HG02852 (cell line): Measurements from ENCODE around the gene DCANP1.
A peak's percentile ranks its signal among the peaks of the same experiment; 100 is the strongest.

Source experiments
- ATAC-seq: cut with Tn5 transposase; IDR thresholded peaks from one replicate; pipeline ENCODE4 v1.9.1; 2021; ENCODE audit warnings: mild to moderate bottlenecking, moderate library complexity; ENCODE audit not compliant: unreplicated experiment

Gene DCANP1

DNA sequence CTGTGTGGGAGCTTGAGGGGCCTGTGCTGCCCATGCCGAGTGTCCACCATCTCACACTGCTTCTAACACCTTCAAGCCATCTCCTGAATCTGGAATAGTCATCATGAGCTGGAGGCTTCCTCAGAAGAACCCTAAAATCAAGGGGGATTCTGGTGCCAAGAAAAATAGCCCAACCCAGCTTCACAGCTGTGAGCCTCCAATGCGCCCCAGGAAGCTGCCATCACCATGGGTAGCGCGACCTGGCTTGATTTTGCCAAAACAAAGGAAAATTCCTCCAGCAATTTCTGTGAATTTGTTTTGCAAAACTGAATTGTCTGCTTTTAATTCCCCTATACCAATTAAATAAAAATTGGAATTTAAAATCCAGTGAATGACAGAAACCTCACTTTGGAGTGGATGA is 11.2 kb upstream of the DCANP1 start:
- no peak for ATAC-seq

DNA sequence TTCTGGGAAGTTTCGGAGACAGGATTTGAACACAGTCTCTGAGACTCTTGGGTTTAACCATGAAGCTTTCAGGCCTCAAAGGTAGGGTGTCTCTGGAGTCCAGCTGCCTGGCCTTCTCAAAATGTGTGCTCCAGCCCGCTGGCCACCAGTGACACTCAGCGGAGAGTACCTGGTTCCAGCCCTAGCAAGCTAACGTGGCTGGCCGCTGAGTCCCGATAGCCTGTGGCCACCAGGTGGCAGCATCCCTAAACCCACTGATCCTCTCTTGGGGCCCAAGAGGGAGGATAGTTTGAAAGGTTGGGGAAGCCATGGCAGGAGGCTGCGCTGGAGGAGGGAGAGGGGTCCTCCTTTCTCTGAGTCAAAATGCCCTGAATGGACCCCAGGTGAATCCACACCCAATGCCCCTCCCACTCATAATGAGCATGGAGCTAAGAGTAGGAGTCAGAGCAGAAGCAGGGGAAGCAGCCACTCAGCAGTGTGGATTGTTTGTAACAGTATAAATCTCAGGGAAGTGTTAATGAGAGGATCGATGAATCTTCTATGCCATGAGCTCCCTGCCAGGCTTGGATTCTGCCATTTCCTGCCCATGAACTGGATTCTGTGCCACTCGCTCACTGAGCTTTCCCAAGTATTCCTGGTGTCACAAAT is 10.4 kb upstream of the DCANP1 start:
- ATAC-seq: peak; percentile 39

GRCh38 chr5:135456238-135457099 is 9.3 kb upstream of the DCANP1 start:
- peak; percentile 84 for ATAC-seq

GRCh38 chr5:135455876-135456237 is 8.7 kb upstream of the DCANP1 start:
- no peak for ATAC-seq

GRCh38 chr5:135454946-135455345 is 7.8 kb upstream of the DCANP1 start:
- no peak for ATAC-seq

- ATAC-seq: no peak
Observed at GRCh38 chr5:135453613-135454012, 6.5 kb upstream of the DCANP1 start.

DNA sequence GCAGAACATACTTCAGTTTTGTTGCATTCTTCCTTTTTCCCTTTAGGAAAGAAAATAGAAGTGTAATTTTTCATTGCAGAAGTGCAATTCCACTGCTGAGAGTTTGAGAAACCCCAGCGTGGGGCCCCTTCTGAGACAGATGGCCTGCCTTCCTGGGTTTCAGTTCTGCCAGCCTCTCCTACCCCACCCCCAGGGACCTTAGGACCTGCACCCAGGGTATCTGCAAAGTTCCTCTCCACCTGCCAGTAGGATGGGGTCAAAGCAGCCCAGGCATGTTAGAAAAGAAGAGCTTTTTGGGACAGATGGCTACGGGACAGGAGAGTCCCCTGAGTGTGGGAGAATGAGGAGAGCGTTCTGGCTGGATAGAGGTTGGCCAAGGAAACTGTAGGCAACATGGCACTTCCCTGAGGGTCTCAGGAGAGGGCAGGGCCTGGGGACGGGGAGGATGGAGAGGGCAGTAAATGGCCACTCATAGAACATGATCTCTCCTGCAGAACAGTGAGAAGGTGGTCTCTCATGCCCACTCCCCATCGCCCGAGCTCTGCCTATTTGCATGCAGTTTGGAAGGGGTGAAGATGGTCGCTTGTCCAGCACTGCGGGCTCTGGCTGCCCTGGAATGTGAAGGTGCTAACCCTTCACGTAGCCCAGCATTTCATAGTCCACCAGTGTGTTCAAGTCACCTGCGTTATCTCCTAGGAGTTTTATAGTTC is 5.3 kb upstream of the DCANP1 start, which contains the start of gene TIFAB:
TSS of gene TIFAB (minus strand) at position 31 of the 710 bp plus-strand sequence. CDS start 2,412 bp downstream, outside the sequence.
- no peak for ATAC-seq

GRCh38 chr5:135451581-135452320 is 4.6 kb upstream of the DCANP1 start:
- ATAC-seq: no peak

DNA sequence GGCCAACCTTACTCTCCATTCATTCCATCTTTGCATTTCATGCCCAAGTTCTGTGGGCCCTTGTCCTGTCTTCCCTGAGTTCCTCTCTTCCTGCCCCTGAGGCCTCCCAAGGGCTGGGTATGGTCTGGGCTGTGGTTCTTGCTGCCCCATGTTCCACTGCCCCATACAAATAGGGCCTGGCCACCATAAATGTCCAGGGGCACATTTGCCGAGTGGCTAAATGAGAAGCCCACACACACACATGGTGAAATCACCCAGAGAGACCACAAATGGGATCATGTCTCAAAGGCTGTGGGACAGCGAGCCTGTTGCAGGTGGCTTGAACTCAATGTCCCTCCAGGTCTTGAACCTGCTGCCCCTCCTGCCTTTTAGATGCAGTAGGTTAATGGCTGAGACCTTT is 3.8 kb upstream of the DCANP1 start:
- no peak for ATAC-seq

DNA sequence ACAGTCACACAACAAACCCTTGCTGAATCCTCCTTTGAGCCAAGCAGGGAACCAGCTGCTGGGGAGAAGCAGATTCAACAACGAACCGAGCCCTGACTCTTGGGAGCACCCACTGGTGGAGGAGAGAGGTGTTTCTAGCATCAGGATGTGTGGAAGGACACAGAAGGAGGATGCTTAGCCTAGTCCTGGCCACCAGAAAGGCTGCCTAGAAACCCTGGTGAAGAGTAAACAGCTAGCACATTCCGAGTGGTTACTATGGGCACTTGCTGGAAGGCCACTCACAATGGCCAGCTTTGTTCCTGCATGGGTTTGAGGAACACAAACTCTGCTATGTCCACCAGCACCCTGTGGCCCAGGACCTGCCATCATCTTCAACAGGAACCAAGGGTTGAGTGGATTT is 3.2 kb upstream of the DCANP1 start:
- no peak for ATAC-seq

GRCh38 chr5:135449644-135450043 is 2.5 kb upstream of the DCANP1 start:
- ATAC-seq: no peak

GRCh38 chr5:135448791-135449507 is 1.8 kb upstream of the DCANP1 start:
- ATAC-seq: no peak

DNA sequence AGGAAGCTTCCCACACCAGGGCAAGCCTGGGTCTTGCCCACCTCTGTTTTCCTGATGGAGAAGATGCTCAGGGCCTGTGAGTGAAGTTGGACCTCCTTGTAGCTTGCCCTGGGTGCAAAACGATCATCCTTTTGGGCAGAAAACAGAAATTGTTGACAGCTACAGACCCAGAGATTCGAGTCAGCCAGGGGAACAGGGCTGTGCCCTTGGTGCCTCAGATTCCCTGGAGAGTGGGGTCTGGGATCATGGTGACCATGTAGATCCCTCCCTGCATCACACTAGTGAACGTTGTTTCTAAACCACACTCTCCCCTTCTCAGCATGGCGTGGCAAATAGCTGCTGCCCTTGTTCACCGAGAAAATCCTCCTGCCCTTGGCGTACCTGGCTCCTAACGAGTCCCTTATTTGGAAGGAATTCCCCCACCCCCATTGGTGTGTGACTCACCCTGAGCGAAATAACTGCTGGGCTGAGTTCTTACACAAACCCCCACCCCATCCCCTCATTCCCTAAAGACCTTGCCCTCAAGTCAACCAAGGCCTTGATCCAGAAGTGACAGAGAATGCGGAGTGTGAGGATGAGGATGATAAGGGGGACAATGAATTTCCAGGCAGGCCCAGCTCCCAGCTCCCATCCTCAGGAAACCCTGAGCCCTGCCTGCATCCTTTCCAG is 1.1 kb upstream of the DCANP1 start:
- ATAC-seq: no peak

DNA sequence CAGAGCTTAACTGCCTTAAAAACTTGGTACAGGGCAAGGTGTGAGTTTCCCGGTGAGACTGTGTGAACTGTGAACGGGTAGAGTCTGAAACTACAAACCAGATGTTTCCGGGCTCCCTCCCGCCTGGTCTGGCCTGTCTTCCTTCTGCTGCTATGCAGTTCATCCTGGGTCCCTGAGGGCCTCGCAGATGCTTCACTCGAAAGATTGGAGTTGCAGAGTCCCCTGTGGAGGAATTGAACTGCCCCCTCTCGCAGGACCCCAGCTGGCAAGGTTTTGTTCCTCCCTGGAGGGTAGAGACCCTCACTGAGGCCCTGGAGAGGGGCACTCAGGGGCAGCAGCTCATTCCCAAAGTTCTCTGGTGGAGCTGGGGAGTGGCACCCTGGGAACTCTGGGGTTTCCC is 533 bp downstream of the DCANP1 start:
- ATAC-seq: no peak

GRCh38 chr5:135446206-135446605 is 942 bp downstream of the DCANP1 start:
- no peak for ATAC-seq

DNA sequence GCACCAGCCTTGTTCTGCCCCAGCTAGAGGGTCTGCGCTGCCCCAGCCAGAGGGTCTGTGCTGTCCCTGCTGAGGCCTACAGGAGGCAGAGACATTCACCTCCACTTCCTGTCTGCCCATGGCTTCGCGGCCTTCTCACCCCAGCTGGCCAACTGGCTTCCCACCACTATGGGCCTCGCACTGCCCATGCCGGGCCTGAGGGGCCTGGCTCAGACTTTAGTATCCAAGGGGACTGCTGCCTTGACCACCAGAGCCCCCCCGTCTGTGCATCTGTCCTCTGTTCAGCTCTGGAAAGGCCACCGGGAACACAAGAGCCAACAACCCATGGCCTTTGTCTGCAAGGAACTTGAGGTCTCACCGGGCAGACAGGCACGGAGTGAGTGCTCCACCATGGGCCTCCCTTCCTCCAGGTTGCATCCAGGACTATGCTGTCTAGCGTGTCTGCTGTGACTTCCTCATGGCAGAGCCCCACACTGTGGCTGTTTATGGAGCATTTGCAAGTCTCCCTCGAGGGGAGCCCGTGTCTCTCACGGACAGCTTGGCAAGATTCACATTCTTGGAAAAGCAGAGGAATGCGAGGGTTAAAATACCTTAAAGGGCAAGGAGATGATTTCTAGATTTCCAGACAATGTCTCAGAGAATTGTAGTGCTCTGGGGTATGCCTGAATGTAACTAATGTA is 1.7 kb downstream of the DCANP1 start:
- ATAC-seq: no peak

DNA sequence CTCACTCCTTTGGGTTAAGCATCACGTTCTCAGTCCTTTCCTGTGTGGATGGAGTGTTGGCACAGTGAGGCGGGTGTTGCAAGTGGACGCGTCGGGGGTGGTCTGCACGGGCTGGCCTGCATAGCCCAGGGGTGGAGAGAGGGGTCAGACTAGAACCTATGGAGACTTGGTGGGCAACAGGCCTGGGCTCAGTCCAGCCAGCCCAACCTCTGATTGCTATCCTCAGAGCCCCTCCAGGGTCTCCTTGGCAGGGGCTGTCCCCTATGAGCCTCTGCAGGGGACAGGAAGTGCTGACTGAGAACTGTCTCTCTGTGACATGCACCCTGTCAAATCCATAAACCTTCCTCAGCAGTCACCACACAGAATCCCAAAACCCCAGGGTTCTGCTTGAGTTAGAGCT is 2.3 kb downstream of the DCANP1 start:
- no peak for ATAC-seq

DNA sequence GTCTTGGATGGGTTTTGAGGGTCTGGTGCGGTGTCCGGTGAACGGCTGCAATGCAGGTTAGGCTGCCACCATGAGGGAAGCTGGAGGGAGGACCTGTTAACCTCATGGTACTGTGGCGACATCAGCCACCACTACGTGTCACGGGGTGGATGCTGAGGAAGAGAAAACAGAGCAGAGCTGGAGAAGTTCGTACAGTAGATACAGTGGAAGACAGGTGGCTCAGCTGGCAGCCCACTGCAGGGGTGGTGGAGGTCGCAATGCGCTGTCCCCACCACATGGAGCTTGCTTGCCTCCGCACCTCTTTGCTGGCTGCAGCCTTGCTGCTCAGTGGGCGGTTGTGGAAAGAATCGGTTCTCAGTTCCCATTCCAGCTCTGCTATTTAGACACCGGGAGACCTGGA is 2.8 kb downstream of the DCANP1 start:
- ATAC-seq: no peak
